Kidney epithelial cell (primary cell): ENCODE measurements around the gene KATNA1. TPM values are rescaled to one million over a fixed set of nuclear protein-coding genes. Genes with fewer than 3 reads are reported as not detected.

Experiments
- DNase-seq: peaks from one replicate; pipeline ENCODE4 v3.0.0-alpha.2; 2010; ENCODE audit warnings: low read depth
- H3K27me3 ChIP-seq: 2 replicates; pipeline ENCODE4 v1.6.0; 2011; ENCODE audit warnings: low read length; ENCODE audit not compliant: control insufficient read depth, insufficient read depth
- H3K36me3 ChIP-seq: 2 replicates; pipeline ENCODE4 v1.5.1; 2011; ENCODE audit warnings: low read length; ENCODE audit not compliant: control insufficient read depth, insufficient read depth
- H3K4me3 ChIP-seq: 2 replicates; pipeline ENCODE4 v1.5.1; 2011; ENCODE audit warnings: low read depth, mild to moderate bottlenecking, control low read depth, low read length
- total RNA-seq: library from RNA; depleted of rRNA; stranded (reverse); fragments of >200 nt; gene quantifications from 2 replicates; pipeline ENCODE4 v1.2.3, GENCODE V29; 2015
- TF ChIP-seq, protein P1 (sequence below): IDR thresholded peaks from 2 replicates; pipeline ENCODE4 v1.5.1; 2011; ENCODE audit warnings: mild to moderate bottlenecking, moderate library complexity, low read length, control low read depth, inconsistent platforms; ENCODE audit not compliant: insufficient read depth, poor library complexity, severe bottlenecking

KATNA1 gene
- total RNA-seq, 1 donor from 2014 or later = 16.7 TPM

GRCh38 chr6:149628875-149629510 lies 19.5 kb downstream of the KATNA1 start:
- no peak for DNase-seq
- H3K36me3 ChIP-seq = no peaks in the 10 kb centered on the region
- H3K27me3 ChIP-seq = no peaks in the 10 kb centered on the region
- no peak overlapping the region for H3K4me3 ChIP-seq
- TF ChIP-seq, protein P1, sequence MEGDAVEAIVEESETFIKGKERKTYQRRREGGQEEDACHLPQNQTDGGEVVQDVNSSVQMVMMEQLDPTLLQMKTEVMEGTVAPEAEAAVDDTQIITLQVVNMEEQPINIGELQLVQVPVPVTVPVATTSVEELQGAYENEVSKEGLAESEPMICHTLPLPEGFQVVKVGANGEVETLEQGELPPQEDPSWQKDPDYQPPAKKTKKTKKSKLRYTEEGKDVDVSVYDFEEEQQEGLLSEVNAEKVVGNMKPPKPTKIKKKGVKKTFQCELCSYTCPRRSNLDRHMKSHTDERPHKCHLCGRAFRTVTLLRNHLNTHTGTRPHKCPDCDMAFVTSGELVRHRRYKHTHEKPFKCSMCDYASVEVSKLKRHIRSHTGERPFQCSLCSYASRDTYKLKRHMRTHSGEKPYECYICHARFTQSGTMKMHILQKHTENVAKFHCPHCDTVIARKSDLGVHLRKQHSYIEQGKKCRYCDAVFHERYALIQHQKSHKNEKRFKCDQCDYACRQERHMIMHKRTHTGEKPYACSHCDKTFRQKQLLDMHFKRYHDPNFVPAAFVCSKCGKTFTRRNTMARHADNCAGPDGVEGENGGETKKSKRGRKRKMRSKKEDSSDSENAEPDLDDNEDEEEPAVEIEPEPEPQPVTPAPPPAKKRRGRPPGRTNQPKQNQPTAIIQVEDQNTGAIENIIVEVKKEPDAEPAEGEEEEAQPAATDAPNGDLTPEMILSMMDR = no peak

DNA sequence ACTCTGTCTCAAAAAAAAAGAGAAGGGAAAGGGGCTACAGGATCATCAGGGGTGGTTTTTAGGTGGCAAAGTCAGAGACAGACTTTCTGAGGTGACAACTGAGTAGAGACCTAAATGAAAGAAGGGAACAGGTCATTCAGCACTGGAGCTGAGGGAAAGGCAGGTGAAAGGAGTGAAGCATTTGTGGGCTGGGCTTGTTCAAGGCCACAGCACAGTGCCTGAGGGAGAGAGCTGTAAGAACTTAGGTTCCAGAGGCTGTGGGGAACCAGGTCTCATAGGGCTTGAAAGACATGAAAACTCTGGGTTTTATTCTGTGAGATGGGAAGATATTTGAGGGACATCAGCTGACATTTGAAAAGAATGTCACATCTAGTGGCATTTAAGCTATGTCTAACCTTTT lies 20.8 kb downstream of the KATNA1 start:
- DNase-seq = no peak
- TF ChIP-seq, protein P1 = no peak
- no peaks in the 10 kb centered on the region for H3K36me3 ChIP-seq
- H3K4me3 ChIP-seq = no peak overlapping the region
- no peaks in the 10 kb centered on the region for H3K27me3 ChIP-seq

DNA sequence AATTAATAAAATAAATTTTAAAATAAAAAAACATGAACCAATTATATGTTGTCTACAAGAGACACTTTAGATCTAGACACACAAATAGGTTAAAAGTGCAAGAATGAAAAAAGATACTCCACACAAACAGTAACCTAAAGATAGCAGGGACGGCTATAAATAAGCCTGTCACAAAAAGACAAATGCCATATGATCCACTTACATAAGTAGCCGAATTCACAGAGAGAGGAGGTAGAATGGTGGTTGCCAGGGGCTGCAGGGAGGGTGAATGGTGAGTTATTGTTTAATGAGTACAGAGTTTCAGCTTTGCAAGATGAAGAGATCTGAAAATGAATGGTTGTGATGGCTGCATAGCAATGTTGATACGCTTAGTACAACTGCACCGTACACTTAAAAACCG lies 32.7 kb downstream of the KATNA1 start:
- Histone ChIP-seq H3K36me3 (no peaks in the 10 kb centered on the region), H3K4me3 (no peak overlapping the region), H3K27me3 (no peaks in the 10 kb centered on the region)
- TF ChIP-seq, protein P1 = no peak
- DNase-seq = no peak

DNA sequence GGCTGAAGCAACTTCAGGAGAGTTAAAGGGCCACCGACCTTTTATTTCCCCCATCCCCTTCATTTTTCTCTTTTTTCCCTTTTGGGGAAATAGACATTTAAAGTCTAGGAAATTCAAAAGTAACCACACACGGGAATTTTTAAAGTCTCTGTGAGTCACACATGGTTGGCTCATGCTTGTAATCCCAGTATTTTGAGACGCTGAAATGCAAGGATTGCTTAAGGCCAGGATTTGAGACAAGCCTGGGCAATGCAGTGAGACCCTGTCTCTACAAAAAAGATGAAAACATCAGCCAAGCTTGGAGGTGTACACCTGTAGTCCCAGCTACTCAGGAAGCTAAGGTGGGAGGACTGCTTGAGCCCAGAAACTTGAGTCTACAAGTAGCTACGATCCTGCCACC lies 34.2 kb downstream of the KATNA1 start:
- DNase-seq = no peak
- no peak overlapping the region for H3K4me3 ChIP-seq
- TF ChIP-seq, protein P1 = no peak
- no peaks in the 10 kb centered on the region for H3K36me3 ChIP-seq
- H3K27me3 ChIP-seq = no peaks in the 10 kb centered on the region

DNA sequence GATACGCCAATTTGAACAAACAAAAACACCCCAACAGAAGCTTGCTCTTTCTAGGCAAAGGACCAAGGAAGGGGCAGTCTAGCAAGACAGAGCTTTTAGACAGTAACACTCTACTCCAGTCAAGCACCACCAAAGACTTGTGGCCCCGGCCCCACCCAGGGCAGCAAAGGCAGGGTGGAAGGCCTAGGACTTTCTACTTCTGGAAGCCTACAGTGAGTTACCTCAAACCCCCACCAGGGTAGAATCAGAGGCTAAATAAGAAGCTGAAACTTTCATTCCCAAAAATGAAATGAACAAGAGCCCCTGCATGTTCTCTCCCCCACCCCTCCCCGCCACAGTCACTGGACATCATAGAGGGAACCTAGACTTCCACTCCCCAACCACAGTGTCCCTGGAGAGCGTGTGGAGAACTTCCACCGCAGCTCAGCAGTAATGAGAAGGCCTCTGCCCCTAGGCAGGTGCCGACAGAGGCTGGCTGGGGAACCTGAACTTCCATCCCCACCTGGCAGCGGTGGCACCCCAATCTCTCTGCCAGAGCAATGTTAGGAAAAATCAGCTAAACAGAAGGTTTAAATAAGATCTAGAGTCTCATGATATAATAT lies 40.0 kb downstream of the KATNA1 start:
- H3K4me3 ChIP-seq = no peak overlapping the region
- DNase-seq = no peak
- TF ChIP-seq, protein P1 = no peak
- no peaks in the 10 kb centered on the region for H3K27me3 ChIP-seq
- no peaks in the 10 kb centered on the region for H3K36me3 ChIP-seq

- H3K4me3 ChIP-seq = no peak overlapping the region
- TF ChIP-seq, protein P1 = no peak
- DNase-seq = no peak
- no peaks in the 10 kb centered on the region for H3K36me3 ChIP-seq
- no peaks in the 10 kb centered on the region for H3K27me3 ChIP-seq
These were observed 48.0 kb downstream of the KATNA1 start for GRCh38 chr6:149600508-149600907.
